GM18867 (cell line): ENCODE results near the gene MEGF6.

Experiments
- ATAC-seq: cut with Tn5 transposase; IDR thresholded peaks from one replicate; pipeline ENCODE4 v1.9.1; 2021; ENCODE audit warnings: mild to moderate bottlenecking, moderate library complexity; ENCODE audit not compliant: unreplicated experiment

Gene MEGF6

DNA sequence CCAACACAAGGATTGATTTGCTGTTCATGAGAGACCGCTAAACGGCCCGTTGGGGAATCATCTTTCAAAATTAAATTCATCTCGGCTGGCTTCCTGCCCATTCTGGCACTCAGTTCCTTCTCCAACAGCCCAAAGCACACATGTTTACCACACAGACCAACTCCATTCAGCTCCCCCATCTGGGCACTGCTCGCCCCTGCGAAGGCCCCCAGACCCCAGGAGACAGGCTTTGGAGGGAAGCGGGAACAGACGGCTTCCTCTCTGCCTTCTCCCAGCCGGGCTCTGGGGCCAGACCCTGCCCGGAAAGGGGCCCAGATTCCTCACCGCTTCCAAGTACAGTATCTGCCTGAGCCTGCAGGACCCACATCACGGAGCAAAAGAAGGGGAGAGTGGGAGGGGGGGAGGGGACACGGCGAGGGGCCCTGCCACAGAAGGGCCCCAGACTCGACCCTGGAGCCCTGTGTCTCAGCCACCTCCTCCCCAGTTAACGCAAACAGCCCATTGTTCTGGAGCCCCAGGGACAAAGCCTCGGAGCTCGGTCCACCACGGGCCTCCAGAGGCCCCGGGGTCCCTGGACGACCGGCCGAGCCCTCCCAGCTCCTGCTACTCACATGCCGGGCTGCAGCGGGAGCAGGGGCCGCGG, 660 bp downstream of the MEGF6 start:
- no peak for ATAC-seq

DNA sequence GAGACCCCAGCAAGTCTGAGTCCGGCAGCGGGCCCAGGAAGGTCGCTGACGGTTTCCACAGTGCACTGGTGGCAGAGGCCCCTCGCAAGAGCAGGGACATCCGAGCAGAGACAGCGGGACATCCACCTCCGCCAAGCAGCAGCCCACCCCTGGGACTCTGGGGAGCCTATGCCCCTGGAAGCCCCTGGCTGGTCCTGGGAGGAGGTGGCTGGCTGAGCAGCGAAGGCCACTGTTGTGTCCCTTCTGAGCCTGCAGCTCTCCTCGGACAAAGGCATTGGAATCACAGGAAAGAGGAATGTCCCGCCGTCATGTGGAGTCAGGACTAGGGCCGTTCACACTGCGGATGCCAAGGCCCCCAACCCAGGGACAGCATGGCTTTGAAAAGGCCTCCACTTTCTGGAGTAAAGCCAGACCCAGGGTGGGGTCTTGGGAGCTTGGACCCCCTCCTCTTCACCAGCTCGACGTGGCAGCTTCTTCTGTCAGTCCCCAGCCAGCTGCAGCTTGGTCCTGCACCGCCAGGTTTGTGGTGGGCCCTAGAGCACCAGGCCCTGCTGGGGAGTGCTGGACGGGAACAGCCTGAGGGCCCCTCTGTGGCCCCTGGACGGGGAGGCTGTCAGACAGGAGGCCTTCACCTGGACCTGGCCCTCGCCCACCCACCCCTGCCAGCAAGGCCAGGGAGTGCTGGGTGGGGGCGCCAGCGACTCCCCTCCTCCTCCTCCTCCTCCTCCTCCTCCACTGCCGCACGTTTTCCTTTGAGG, 1.4 kb downstream of the MEGF6 start:
- no peak for ATAC-seq

- no peak for ATAC-seq
Observed at GRCh38 chr1:3609016-3609768, 2.1 kb downstream of the MEGF6 start.

DNA sequence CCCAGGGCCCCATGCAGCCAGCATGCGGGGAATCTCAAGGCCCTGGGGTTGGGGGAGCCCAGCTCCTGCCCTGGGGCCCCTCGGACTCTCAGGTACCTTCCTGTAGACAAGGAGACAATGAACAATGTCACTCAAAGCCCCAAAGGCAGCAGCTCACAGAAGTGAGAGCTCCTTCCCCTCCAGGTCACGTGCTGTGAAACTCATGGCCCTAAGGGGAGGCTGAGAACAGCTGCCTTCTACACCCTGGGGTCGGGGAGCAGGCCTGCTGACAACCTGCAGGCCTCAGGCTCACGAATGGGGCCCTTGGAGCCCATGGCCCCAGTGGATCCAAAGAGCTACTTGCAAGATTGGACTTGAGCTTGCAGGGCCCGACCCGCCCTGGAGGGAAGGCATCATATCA, 3.2 kb downstream of the MEGF6 start:
- no peak for ATAC-seq

DNA sequence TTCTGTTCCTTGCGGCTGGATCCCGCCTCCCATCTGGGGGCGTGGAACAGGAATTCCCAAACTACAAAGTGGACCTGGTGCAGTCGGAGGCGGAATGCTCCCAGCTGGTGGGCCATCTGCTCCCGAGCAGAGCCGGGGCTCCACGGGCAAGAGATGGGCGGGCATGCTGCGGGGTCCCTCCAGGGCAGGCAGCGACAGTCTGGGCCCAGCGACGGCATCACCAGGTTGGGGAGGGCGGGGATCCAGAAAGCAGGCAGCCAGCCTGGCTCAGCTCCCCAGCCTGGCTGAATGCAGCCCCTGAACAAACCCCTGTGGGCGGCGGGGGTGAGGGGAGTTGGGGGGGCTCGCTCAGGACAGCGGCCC, 3.6 kb downstream of the MEGF6 start:
- ATAC-seq: no peak

DNA sequence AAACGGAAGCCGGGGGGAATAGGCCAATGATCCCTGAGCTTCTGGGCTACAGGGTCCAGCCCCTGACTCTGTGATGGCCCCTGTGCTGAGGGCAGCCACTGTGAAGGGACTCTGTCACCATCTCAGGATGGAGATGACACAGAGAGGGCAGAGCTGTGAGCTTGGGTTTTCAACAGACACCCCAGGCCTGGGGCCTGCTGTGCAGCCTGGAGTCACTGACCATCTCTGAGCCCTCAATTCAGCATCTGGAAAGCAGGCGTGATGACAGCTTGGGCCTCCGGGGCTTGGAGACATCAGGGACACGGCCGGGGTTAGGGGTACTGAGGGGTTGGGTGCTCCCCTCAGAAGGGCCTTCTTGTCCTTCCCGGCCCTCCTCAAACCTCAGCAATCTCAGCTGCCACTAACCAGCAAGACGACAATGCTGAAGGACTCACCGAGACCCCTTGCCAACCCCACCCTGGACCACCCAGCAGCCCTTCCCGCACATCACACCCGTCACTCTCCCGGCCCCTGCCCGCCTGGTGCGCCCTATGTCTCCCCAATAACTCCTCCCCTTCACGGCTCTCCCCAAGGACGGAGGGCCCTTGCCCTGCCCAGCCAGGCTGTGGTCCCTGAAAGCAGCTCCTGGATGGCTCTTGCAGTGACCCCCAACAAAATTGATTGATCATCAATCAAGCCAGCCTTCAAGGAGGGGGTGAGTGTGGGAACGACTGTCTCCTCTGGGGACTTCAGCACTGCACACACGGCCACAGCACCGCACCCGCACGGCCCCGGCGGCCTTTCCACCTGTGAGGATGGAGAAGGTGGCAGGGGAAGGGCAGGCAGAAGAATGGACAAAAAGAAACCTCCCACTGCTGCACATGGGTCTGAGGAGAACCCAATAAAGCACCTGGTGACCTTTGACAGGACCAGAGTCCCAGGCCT, 4.3 kb downstream of the MEGF6 start:
- no peak for ATAC-seq

DNA sequence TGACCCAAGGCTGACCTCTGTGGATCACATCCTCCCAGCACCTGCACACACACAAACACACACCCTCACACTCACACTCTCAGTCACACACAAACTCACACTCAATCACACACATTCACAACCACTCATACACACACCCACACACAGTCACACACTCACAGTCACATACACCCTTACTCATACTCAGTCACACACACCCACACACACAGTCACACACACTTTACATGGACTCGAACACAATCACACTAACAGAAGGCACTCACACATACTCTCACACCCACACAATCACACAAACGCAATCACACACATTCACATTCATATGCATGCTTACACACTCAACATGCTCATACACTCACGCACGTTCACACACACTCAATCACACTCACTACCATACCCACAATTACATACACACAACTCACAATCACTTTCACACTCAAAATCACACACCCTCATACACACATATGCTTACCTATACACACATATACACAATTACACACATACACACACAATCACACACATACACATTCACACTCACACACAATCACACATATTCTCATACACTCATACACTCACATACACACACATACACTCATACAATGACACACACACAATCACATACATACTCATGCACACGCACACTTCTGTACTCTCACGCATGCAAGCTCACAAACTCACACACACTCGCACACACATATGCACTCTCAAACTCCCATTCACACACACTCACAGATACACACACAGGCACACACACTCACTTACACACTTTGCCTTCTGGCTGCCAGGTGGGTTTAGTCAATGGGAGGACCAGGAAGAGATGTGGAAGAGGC, 6.1 kb downstream of the MEGF6 start:
- ATAC-seq: no peak

DNA sequence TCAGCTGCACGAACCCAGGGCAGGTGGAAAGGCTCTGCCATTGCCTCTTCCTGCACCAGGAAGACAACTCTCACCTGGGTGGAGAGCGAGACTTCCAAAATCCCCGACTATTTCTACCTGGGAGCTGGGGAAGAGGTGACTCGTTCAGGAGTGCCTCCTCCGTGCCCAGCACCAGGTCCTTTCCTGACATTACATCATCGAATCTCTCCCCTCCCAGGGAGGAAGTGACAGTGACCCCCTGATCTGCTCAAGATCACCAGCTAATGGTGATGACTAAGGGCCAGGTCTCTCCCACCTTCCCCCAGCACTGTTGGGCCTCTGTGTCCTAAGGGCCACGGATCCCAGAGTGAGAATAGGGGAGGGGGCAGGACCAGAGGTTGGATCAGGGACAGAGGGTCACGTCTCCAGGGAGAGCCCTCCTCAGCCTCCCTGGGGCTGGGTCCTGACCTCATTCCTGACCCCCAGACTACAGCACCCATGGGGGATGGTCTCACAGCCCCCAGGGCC, 6.8 kb downstream of the MEGF6 start:
- no peak for ATAC-seq

DNA sequence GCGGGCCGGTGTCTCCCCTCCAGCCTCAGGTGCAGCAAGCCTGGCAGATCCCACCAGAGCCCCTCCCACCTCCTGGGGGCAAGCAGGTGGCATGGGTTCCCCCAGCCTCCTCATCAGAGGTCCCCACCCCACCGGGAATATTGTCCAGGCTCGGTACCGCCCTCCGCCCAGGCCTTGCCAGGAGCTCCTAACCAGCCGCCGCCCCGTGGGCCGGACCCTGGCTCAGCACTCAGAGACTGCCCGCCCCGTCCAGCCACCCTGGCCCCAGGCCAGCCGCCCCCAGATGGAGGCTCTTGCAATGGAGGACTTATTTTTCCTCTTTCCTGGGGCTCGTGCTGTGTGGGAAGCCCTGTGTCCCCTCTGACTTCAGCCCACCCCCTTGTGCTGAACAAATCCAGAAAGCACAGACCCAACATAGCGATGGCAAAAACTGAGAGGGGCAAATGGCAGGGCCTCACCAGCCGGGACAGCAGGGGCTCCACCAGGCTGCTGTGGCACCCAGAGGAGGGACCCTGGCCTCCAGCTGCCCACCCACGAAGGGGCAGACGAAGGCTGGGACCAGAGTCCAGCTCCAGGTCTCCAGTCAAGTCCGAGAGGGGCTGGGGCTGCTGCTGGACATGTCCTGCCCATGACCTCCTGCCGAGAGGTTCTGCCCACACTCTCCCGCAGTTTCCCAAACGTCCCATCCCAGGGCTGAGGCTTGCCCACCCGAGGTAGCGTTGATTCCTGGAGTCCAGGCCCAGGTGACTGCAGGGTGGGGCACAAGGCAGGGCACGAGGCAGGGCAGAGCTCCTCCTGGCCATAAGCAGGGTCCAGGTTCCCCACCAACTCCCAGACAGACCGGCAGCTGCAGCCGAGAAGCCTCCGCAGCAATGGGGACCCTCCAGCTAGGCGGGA, 7.5 kb downstream of the MEGF6 start:
- no peak for ATAC-seq

- ATAC-seq: no peak
Observed at GRCh38 chr1:3603156-3603555, 8.2 kb downstream of the MEGF6 start.

GRCh38 chr1:3602375-3602774, 8.9 kb downstream of the MEGF6 start:
- no peak for ATAC-seq

GRCh38 chr1:3601743-3602142, 9.6 kb downstream of the MEGF6 start:
- no peak for ATAC-seq

DNA sequence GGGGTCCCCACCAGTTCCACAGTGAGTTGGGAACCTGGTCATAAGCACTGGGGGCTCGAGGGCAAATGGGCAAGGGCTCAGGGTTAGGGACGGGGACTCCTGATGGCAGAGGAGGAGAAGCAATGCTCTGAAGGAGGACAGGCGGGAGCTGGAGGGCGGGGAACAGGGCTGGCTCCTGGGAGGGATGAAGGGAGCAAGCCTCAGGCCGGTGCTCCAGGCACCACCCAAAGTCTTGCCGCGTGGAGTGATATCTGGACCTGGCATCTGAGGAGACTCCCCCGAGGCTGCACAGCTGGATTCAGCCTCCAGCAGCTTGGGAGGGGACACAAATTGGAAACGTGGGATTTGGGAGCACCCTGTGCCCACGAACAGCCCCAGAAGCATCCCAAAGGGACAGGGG, 11.0 kb downstream of the MEGF6 start:
- no peak for ATAC-seq

DNA sequence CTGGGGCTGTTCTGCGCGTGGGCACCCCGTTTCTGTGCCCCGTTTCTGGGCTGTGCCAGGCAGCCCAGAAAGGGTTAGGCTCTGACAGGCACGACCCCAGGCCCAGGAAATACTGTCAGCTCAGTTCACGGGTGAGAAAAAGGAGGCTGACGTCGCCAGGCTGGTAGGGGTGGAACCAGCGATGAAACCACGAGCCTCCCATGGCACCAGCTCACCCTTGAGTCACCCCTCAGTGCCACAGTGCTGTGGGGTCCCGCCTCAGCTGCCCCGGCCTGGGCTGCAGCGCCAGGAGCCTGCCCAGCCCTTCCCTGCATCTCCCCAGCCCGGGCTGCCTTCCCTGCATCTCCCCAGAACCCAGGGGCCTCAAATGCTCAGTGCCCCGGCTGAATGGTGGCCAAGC, 11.5 kb downstream of the MEGF6 start:
- no peak for ATAC-seq

DNA sequence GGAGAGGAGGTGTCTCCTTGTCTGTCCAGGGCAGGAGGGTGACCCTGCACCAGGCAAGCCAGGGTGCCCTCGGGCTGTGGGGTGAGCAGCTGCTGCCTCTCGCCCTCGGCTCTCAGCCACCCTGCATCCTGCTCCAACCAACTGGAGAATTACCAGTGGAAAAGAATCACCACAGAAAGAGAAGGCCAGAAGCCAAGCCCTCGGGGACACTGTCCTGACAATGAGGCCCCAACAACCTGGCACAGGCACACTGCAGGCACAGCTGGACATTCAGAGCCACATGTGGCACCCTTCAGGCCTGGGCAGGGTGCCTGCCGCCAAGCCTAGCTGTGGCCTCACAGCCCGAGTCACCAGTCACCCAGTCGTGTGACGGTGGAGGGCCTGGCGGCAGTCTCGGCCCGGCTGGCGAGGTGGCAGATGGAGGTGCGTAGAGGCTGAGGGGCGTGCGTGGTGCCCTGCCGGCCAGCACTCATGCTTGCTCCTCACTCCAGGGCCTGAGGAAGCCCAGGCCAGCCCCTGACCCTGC, 12.0 kb downstream of the MEGF6 start:
- ATAC-seq: no peak

GRCh38 chr1:3598522-3599285, 12.6 kb downstream of the MEGF6 start:
- ATAC-seq: no peak

- no peak for ATAC-seq
Observed at GRCh38 chr1:3598051-3598491, 13.2 kb downstream of the MEGF6 start.

GRCh38 chr1:3597599-3597964, 13.7 kb downstream of the MEGF6 start:
- ATAC-seq: no peak
